NB4 (cell line): ENCODE measurements around the gene SLF2.

Experiments used
- DNase-seq: peaks from one replicate; pipeline ENCODE4 v3.0.0; 2010; ENCODE audit warnings: low read depth
- H3K4me3 ChIP-seq: one replicate; pipeline ENCODE4 v1.5.1; 2011; ENCODE audit warnings: mild to moderate bottlenecking, low read depth, low read length, moderate library complexity
- MYC ChIP-seq: IDR thresholded peaks from 2 replicates; pipeline ENCODE4 v1.6.1; 2011; ENCODE audit warnings: low read depth, low read length
- POLR2A ChIP-seq: IDR thresholded peaks from 2 replicates; pipeline ENCODE4 v1.6.1; 2011; ENCODE audit warnings: mild to moderate bottlenecking; ENCODE audit not compliant: insufficient read length; ENCODE audit errors: extremely low read depth
- TF ChIP-seq, protein P1 (sequence below): IDR thresholded peaks from 2 replicates; pipeline ENCODE4 v1.6.1; 2011; ENCODE audit warnings: low read depth, low read length
- TF ChIP-seq, protein P2 (sequence below): IDR thresholded peaks from one replicate; pipeline ENCODE4 v1.5.1; 2012; ENCODE audit warnings: low read depth, low read length

Gene SLF2

DNA sequence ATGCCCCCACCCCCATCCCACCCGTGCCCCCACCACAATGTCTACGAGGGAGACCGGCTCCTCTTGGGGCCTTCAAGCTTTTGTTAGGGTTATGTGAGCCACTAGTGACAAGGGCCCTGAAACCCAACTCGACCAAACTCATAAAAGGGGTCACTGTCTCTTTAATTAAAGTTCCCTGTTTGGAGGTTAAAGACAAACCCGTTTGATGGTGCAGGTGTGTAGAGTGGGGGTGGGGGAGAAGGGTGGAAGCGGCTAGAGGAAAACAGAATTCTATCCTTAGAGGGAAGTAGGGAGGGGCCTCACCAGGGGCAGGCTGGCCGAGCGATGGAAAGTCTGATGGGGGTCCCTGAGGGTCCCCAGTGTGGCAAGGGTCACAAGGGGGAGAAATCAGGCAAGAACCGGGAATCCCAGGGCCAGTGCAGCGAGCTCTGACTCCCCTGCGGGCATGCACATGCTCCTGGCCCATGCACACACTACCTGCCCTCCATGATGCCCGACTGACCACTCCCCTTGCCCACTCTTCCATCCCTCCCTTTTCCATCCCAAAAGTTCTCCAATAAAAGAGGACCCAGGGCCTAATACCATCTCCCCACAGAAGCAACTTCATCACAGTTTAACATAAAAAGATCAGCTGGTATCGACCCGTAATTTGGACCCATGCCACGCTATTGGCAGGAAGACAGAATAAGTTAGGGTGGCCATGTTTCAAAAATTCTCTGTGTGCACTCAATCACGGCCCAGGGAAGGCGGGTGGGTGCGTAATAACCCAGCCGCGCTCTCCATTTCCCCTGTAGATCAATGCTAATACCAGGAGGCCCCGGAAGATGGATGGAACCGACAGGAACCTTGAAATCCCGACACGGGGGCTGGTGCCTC lies 35.9 kb upstream of the SLF2 start:
- no peak for DNase-seq
- no peak overlapping the region for H3K4me3 ChIP-seq
- TF ChIP-seq, protein P1, sequence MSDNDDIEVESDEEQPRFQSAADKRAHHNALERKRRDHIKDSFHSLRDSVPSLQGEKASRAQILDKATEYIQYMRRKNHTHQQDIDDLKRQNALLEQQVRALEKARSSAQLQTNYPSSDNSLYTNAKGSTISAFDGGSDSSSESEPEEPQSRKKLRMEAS = no peak
- TF ChIP-seq MYC (no peak), POLR2A (no peak)

- no peak for DNase-seq
- no peak for TF ChIP-seq POLR2A
- TF ChIP-seq, protein P2, sequence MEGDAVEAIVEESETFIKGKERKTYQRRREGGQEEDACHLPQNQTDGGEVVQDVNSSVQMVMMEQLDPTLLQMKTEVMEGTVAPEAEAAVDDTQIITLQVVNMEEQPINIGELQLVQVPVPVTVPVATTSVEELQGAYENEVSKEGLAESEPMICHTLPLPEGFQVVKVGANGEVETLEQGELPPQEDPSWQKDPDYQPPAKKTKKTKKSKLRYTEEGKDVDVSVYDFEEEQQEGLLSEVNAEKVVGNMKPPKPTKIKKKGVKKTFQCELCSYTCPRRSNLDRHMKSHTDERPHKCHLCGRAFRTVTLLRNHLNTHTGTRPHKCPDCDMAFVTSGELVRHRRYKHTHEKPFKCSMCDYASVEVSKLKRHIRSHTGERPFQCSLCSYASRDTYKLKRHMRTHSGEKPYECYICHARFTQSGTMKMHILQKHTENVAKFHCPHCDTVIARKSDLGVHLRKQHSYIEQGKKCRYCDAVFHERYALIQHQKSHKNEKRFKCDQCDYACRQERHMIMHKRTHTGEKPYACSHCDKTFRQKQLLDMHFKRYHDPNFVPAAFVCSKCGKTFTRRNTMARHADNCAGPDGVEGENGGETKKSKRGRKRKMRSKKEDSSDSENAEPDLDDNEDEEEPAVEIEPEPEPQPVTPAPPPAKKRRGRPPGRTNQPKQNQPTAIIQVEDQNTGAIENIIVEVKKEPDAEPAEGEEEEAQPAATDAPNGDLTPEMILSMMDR = no peak
- TF ChIP-seq MYC = no peak
- TF ChIP-seq, protein P1 = no peak
- H3K4me3 ChIP-seq = no peak overlapping the region
These were observed 35.3 kb upstream of the SLF2 start for GRCh38 chr10:100877461-100877850.

- H3K4me3 ChIP-seq = no peak overlapping the region
- TF ChIP-seq, protein P1 = peak; percentile 43
- TF ChIP-seq, protein P2 = peak; percentile 77
- no peak for TF ChIP-seq MYC
- TF ChIP-seq POLR2A = no peak
- peak; percentile 80 for DNase-seq
These were observed 34.4 kb upstream of the SLF2 start for GRCh38 chr10:100878291-100878910.

GRCh38 chr10:100879741-100880360 lies 32.9 kb upstream of the SLF2 start:
- DNase-seq = no peak
- TF ChIP-seq MYC (no peak), POLR2A (no peak)
- TF ChIP-seq, protein P1 = no peak
- TF ChIP-seq, protein P2 = no peak

DNA sequence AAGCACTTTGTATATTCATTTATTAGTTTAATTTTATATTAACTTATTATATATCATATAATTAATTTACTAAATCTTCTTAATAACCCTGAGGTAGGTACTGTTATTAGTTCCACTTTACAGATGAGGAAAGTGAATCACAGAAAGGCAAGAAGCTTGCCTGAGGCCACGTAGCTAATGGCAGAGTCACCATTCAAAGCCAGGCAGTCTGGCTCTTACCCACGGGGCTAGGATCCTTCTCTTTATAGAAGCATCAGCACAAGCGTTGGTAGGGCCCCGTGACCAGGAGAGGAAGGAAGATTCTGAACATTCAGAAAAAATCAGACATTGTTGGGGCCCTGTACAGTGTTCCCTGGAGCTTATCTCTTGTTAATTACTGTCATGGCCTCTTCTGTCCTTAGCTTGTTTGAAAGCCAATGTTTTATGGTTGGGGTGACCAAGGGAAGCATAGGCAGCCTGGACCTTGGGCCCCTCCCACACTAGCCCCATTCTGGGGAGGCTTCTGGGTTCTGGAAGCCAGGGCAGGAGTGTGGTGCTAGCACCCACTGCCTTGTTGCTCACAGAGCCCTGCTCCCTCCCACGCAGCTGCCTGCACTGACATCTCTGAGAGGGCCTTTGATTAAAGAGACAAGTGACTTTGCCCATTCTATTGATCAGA lies 31.1 kb upstream of the SLF2 start:
- TF ChIP-seq MYC (no peak), POLR2A (no peak)
- TF ChIP-seq, protein P1 = no peak
- TF ChIP-seq, protein P2 = no peak
- no peak overlapping the region for H3K4me3 ChIP-seq
- no peak for DNase-seq

More at GRCh38 chr10:100879741-100880360, 32.9 kb upstream of the SLF2 start:
- no peak overlapping the region for H3K4me3 ChIP-seq
